ENCODE data around the gene KIAA1755. TPM values are rescaled to one million over a fixed set of nuclear protein-coding genes. Genes with fewer than 3 reads are reported as not detected.
A peak's percentile ranks its signal among the peaks of the same experiment; 100 is the strongest.
"Not testable (repeated sequence)": the region's sequence is repeated elsewhere in the genome, so short reads cannot be mapped to it uniquely, and the experiment has no call there.

Gene KIAA1755
- total RNA-seq, 2 donors from 2014 or later: 12.9 to 18.6 TPM

DNA sequence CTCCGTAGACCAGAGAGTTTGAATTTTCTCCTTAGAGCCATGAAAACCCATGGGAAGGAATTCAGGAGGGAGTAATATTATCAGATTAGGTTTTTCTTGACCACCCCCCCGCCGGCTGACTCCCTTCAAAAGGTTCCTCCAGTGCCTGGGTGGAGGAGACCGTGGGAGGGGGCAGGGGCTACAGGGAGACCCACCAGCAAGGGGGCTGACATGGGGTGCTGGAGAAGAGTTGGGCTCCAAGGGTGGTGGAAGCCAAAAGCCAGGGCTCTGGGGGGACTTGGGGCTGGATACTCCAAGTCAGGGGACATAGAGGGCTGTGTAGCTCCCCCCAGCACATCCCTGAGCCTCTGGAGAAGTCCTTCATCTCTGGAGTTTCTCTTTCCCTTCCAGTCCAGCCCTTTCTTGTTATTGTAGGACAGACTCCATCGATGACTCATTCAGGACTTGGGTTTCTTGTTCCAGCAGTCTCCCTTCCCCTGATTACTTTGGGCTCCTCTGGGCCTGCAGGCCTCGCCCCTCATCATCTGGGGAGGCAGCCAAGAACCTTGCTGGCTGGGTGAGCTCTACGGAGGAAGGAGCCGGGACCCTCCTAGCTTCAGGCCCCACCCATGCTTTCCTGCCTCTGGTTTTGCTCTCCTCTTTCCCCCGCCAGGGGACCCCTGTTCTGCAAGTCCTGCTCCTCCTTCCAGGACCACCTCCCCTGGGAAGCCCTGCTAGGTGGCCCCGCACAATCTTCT, 10.5 kb upstream of the KIAA1755 start:
- intact Hi-C loops (cut with DNase I): loop anchor here in 1 of 2 donors (5.0 kb wide), 1 partner anchor 476 kb away; the partner anchor contains the start of gene ACTR5
- peak; percentile 83 for DNase-seq (ENCODE audit: low spot score)

DNA sequence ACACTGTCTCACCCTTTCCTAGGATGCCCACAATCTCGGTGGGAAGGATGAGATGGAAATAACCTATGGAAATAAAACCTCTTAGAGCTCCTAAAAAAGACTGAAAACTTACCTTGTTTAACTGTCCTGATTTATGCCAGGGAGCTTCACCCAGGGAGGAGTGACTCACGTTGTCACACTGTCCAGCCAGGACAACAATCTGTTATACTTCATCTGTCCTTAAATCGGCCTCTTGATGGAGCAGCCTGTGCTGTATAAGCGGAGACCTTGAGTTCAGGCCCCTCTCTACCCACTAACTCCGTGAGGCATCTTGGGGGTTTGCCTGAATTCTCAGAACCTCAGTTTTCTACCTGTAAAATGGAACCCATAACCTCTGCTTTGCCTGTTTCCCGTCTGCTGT, 9.2 kb upstream of the KIAA1755 start:
- intact Hi-C loops (cut with DNase I): loop anchor here in 1 of 2 donors (5.0 kb wide), 1 partner anchor 478 kb away; the partner anchor contains the start of gene ACTR5
- no peak for DNase-seq (ENCODE audit: low spot score)

DNA sequence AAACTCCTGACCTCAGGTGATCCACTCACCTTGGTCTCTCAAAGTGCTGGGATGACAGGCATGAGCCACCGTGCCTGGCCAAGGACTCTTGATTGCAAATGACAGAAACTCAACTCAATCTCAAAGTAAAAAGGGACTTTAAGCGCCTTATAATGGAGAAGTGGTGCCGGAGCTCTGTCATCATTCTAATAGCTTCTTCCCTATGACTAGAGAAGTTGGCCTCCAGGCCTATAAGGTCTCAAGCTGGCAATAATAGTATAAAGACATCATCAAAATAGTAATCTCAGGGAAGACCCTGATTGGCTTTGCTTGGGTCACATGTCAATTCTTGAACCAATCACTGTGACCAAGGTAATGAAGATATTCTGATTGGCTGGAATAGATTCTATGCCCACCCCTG, 8.5 kb upstream of the KIAA1755 start:
- intact Hi-C loops (cut with DNase I): no loop called here
- DNase-seq (ENCODE audit: low spot score): no peak

DNA sequence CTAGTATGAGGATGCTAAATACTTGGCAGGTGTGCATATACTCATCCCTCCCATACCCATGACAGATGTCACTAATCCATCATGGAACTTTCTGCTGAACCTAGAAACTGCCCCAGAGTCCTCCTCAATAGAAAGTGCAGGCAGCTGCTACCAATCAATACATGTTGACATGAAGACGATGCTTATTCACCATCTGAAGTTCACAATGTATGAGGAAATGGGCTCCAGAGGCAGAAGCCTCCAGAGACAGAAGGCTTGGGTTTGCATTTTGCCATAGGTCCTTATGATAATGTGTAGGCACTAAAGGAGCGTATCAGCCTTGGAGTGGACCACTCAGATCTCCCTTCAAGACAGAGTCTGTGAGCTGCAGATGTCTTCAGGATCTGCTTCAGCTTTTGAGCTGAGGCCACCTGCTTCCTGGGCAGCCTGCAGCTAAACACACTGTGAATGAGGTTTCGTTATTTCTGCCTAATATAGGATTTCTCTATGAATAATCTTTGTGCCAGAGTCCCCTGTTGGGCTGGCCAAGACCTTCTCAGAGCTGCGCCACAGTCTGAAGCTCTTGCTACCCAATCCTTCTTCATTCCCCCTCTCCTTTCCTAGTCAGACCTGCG, 7.5 kb upstream of the KIAA1755 start:
- intact Hi-C loops (cut with DNase I): no loop called here
- DNase-seq (ENCODE audit: low spot score): no peak

DNA sequence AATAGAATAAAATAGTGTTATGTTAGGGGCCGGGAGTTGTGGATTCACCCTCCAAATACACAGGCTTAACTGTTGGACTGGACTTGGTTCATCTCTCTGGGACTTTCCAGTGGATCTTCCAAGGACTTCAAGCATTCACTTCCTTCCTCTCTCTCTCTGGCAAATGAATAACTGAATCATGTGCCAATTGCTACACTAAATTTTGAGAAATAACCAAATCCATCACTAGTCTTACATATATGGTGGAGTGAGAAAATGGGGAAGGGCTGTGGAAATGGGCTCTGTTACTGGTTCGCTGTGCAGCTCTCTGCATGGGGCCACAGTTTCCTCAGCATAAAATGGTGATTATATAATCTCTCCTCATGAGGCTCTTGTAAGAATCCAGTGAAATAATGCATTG, 6.8 kb upstream of the KIAA1755 start:
- intact Hi-C loops (cut with DNase I): no loop called here
- DNase-seq (ENCODE audit: low spot score): no peak

DNA sequence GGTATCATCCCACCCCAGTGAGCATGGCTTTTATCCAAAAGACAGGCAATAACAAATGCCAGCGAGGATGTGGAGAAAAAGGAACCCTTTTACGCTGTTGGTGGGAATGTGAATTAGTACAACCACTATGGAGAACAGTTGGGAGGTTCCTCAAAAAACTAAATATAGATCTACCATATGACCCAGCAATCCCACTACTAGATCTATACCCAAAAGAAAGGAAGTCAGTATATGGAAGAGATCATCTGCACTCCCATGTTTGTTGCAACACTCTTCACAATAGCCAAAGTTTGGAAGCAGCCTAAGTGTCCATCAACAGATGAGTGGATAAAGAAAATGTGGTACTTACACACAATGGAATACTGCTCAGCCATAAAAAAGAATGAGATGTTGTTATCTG, 5.9 kb upstream of the KIAA1755 start:
- intact Hi-C loops (cut with DNase I): no loop called here
- DNase-seq (ENCODE audit: low spot score): no peak

DNA sequence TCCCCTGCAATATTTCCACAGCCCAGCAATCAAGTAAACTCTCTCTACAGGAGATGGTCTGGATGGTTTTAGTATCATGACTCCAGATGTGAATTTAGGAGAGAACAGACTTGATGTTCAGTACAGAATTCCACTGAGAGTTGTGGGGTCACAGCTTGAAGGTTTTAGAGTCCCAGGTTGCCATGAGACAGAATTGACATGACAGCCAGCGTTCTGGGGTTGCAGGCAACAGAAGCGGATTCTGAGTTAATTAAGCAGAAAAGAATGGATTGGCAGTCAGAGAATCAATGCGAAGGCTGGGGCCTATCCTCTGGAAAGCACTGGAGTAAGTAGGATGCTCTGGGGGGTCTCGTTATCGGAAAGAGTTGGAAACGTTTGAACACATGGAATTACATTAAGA, 2.4 kb upstream of the KIAA1755 start:
- DNase-seq (ENCODE audit: low spot score): no peak
- intact Hi-C loops (cut with DNase I): no loop called here

DNA sequence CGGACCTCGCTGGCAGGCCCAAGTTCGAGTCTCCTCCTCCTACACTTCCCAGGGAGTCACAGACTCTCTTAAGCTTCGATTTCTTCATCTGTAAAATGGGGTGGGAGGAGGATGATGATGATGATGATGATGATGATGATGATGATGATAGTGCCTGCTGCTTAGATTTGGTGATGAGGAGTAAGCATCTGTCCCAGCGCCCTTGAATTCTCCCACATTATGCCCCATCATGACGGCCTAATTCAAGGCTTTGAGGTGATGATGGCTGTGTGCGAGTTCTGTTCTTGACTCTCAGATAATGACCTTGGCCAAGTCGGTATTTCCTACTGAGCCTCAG, 487 bp upstream of the KIAA1755 start:
- intact Hi-C loops (cut with DNase I): no loop called here
- DNase-seq (ENCODE audit: low spot score): no peak

DNA sequence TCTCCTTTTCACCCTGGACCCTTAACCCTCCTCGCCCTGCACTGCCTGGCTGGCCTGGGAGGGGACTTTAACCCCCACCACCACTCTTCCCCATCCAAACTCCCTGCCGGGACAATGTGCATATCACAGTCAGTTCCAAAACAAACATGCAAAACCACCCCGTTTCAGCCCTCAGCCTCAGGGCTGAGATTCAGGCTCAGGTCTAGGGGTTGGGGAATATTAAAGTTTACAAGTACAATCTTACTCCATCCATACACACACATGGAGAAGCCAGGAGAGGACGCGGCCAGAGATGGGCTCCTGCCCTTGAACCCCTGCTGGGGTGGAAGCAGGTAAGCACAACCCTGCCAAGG, 534 bp downstream of the KIAA1755 start:
- peak; percentile 16 for DNase-seq (ENCODE audit: low spot score)
- intact Hi-C loops (cut with DNase I): no loop called here

DNA sequence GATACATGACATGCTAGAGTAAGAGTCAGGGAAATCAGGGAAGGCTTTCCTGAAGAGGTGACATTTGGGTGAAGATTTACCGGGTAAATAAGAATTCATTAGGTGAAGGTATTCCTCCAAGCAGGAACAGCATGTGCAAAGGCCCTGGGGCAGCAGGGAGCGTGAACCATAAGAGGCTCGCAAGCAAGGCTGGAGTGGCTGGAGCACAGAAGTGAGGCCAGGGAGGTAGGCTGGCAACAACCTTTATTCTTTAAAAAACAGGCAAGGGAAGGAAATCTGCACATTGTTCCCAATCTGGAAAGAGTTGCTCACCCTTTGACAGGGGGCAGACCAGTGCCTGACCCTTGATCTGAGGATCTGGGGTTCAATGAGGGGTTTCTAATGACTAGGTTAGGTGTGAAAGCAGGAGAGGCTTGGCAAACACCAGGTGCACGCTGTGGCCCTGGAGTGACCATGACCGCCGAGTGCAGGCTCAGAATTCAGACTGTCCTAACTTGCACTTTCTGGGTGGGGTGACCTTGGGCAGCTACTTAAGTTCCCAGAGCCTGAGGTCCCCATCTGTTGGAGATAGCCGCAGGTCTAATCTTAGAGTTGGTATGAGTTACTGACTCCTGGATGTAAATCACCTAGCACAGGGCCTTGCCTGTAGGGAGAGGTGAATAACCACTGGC, 1.9 kb downstream of the KIAA1755 start:
- DNase-seq (ENCODE audit: low spot score): peak; percentile 42
- intact Hi-C loops (cut with DNase I): no loop called here

DNA sequence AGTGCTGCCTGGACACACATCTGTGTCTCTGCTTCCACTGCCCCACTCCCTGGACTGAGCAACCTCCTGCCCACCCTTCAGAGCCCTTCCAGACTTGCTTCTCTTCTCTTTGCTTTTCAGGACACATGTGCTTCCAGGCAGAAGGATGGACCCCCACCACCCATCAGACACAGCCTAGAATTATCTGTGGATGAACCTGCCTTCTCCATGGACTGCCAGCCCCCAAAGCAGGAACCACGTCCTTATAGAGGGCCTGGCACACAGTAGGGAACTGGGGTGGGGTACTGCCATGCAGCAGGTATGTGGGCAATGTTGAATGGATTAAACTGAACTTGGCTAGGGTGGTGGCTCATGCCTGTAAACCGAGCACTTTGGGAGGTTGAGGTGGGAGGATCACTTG, 3.6 kb downstream of the KIAA1755 start:
- peak; percentile 29 for DNase-seq (ENCODE audit: low spot score)
- intact Hi-C loops (cut with DNase I): no loop called here

DNA sequence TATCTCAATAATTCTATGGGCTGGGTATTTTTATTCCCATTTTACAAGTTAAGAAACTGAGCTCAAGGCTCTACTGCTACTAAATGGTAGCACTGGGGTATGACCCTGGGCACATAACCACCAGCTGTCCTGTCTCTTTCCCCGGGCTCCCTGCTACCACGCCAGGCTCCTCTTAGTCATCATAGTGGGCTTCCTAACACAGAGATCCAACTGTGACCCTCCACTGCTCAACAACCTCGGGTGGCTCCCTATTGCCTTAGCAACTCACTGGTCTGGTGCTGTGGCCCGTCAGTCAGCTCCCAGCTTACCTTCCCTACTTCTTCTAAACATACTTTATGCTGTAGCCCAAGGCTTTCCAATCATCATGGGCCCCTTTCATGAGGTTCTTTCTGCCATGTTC, 4.5 kb downstream of the KIAA1755 start:
- peak; percentile 55 for DNase-seq (ENCODE audit: low spot score)
- intact Hi-C loops (cut with DNase I): no loop called here

DNA sequence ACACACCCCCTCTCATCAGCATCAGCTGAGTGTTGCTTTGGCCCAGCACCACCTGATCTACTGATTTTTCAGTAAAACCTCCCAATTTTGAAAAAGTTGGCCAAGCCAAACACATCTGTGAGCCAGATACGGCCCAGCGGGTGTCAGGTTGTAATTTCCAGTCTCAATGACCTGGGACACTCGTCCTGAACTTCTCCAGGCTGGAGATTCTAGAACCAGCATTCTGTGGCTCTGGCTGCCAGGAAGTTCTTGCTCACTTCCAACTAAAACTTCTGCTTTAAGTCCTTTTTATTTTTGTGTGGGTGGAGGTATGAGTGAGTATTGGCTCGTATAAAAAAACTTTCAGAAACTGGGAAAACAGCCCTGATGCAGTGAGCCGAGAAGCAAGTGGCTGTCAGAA, 5.1 kb downstream of the KIAA1755 start:
- peak; percentile 73 for DNase-seq (ENCODE audit: low spot score)
- intact Hi-C loops (cut with DNase I): no loop called here

DNA sequence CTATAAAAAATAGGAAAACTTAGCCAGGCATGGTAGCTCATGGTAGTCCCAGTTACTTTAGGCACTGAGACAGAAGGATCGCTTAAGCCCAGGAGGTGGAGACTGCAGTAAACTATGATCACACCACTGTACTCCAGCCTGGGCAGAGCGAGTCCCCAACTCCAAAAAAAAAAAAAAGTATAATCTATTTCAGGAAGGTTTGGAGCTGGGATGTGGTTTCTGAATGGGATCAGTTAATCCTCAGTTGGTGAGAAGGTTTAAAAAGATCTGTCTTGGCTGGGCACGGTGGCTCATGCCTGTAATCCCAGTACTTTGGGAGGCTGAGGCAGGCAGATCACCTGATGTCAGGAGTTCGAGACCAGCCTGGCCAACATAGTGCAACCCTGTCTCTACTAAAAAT, 5.9 kb downstream of the KIAA1755 start:
- DNase-seq (ENCODE audit: low spot score): peak; percentile 24
- intact Hi-C loops (cut with DNase I): not testable (repeated sequence)

DNA sequence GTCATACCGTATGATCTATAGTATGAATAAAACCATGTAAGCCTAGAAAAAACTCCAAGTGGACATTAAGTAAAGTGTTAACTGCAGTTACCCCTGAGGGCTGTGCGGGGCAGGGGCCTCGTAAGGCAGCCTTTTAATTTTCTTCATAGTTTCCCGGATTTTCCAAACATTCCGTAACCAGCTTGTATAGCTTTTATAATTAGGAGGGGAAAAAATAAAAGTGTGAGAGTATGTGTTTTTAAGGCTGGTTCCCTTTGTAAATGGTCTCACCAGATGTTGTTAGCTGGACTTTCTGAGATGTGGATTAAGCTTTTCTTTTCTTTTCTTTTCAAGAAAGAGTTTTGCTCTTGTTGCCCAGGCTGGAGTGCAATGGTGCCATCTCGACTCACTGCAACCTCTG, 7.0 kb downstream of the KIAA1755 start:
- DNase-seq (ENCODE audit: low spot score): no peak
- intact Hi-C loops (cut with DNase I): no loop called here

DNA sequence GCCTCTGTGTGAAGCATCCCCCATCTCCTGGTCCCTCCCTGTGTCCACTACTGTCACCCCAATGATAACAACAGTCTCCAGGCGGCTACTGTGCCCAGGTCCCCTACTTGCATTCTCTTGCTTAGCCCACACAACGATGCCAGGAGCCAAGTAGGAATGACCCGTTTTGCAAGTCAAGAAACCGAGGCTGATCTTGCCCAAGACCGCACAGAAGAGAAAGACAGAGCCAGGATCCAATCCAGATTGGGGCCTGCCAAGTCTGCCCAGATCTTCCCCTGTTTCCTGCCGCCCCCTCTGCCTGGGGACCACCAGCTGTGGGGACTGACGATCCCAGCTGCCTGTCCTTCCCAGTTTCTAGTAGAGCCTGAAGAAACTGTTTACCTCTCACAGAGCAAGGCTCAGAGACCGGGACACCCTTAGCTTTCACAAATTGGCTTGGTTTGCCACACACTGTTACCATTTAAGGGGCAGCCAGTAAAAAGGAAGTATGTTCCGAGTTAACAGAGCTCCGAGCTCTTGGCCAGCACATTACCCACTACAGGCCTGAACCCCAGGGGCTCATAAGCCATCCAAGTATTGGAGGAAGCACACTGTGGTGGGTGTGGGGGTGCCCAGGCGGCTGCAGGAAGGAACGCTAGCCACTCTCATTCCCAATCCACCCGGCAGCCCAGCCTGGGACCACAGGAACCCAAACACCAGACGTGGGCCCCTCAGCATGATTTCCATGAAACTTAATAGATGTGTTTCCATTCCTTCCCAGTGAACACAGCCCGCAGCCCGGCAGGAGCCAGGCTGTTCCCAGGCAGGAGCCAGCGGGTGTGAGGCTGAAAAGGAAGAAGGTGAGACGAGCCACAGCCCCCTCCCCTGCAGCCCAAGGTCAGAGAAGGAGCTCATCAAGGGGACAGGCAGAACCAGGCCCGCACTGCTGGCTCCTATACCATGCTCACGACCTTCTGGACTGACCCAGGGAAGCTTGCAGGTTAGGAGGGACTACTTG, 7.9 kb downstream of the KIAA1755 start:
- intact Hi-C loops (cut with DNase I): no loop called here
- DNase-seq (ENCODE audit: low spot score): no peak

DNA sequence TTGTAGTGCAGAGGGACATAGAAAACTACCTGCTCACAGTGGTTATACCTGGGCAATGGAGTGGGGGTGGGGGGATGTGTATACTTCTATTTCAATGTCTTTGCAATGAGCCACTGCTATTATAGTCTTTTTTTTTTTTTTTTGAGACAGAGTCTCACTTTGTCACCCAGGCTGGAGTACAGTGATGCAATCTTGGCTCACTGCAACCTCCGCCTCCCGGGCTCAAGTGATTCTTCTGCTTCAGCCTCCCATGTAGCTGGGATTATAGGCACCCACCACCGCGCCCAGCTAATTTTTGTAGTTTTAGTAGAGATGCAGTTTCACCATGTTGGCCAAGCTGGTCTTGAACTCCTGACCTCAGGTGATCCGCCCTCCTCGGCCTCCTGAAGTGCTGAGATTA, 9.1 kb downstream of the KIAA1755 start:
- intact Hi-C loops (cut with DNase I); DNase-seq (ENCODE audit: low spot score): not testable (repeated sequence)

DNA sequence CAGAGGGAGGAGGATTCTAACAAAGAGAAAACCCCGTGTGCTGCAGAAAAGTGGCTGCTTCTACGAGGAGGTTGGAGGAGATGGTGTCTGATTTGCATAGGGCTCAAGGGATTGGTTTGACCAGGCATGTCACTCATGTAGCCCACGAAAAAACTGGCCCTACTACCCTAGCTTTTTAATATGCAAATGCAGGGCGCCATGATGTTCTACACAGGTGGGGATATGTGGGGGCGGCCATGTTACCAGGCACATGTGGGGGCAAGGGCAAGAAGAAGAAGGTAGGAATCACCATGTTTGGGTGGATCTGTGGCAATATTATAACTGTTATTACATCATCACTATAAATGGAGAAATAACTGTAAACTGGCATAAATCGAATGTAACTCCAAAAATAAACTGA, 9.9 kb downstream of the KIAA1755 start:
- intact Hi-C loops (cut with DNase I): no loop called here
- DNase-seq (ENCODE audit: low spot score): no peak

DNA sequence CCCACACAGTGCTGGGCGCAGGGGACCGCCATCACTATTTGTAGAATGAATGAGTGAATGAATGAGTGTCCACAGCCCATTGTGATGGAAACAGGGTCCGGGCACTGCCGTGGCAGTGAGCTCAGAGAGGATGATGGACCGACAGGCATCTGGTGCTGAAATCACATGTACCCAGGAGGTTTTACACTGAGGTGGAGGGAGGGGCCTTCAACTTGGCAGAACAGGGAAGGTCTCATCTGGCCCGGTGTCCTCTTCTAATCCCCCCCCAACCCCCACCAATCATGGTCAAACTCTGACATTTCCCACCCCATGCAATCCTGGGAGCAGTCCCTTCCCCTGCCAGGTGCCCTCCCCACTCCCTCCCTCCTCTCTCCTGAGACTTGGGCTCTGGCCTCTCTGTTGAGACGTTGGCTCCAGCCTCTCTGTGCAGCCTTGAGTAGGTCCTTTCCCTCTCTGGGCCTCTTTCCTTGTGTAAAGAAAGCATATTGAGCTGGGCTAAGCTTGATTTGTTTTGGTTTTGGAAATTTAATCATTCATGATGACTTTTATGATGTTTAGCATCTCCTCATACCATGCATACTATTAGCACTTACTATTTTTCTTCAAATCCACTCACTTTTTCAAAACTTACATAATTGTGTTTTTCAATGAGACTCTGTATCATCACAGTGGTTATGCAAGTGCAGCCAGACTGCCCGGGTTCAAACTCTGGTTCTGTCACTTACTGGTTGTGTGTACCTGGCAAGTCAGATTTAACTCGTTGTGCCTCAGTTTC, 10.8 kb downstream of the KIAA1755 start:
- intact Hi-C loops (cut with DNase I): loop anchor here in 1 of 2 donors (5.0 kb wide), 1 partner anchor 43 kb away; no protein-coding TSS in a partner anchor
- DNase-seq (ENCODE audit: low spot score): no peak
